H9 (cell line): ENCODE measurements around the gene KRTAP5-6. TPM values are rescaled to one million over a fixed set of nuclear protein-coding genes. Genes with fewer than 3 reads are reported as not detected.

Experiments used
- DNase-seq: peaks from one replicate; pipeline ENCODE4 v3.0.0-alpha.2; 2017
- H2AFZ ChIP-seq: one replicate; pipeline ENCODE4 v1.6.1; 2013; ENCODE audit warnings: mild to moderate bottlenecking, low read length, control low read depth, moderate library complexity
- H2AK5ac ChIP-seq: 2 replicates; pipeline ENCODE4 v1.6.1; 2013; ENCODE audit warnings: low read length, control low read depth, mixed read lengths; ENCODE audit not compliant: insufficient read length
- H2BK120ac ChIP-seq: one replicate; pipeline ENCODE4 v1.6.1; 2013; ENCODE audit warnings: low read depth, mild to moderate bottlenecking, low read length, control low read depth, inconsistent platforms; ENCODE audit not compliant: poor library complexity, severe bottlenecking
- H2BK12ac ChIP-seq: 2 replicates; pipeline ENCODE4 v1.6.1; 2013; ENCODE audit warnings: low read length, control low read depth, mixed read lengths, low read depth; ENCODE audit not compliant: insufficient read length
- H2BK15ac ChIP-seq: 2 replicates; pipeline ENCODE4 v1.6.1; 2013; ENCODE audit warnings: low read depth, low read length, control low read depth
- H2BK20ac ChIP-seq: one replicate; pipeline ENCODE4 v1.6.1; 2013; ENCODE audit warnings: low read depth, mild to moderate bottlenecking, low read length, control low read depth, inconsistent platforms; ENCODE audit not compliant: poor library complexity, severe bottlenecking
- H2BK5ac ChIP-seq: 2 replicates; pipeline ENCODE4 v1.6.1; 2013; ENCODE audit warnings: low read length, control low read depth, mixed read lengths; ENCODE audit not compliant: insufficient read length
- H3K14ac ChIP-seq: 2 replicates; pipeline ENCODE4 v1.6.1; 2013; ENCODE audit warnings: low read length, control low read depth; ENCODE audit not compliant: insufficient read depth
- H3K18ac ChIP-seq: 2 replicates; pipeline ENCODE4 v1.6.1; 2013; ENCODE audit warnings: low read depth, mild to moderate bottlenecking, mixed read lengths, low read length, control low read depth; ENCODE audit not compliant: insufficient read length
- H3K23ac ChIP-seq: 2 replicates; pipeline ENCODE4 v1.6.1; 2013; ENCODE audit warnings: low read length, control low read depth, mixed read lengths, low read depth; ENCODE audit not compliant: insufficient read length
- H3K23me2 ChIP-seq: 2 replicates; pipeline ENCODE4 v1.6.1; 2013; ENCODE audit warnings: low read depth, mild to moderate bottlenecking, mixed read lengths, low read length, control low read depth; ENCODE audit not compliant: insufficient read length, poor library complexity, severe bottlenecking
- H3K27ac ChIP-seq: 2 replicates; pipeline ENCODE4 v1.5.1; 2013; ENCODE audit warnings: low read length, control low read depth, mixed read lengths, low read depth; ENCODE audit not compliant: insufficient read length
- H3K27me3 ChIP-seq: 2 replicates; pipeline ENCODE4 v1.6.1; 2013; ENCODE audit warnings: low read length, control low read depth, inconsistent platforms; ENCODE audit not compliant: insufficient read depth
- H3K4ac ChIP-seq: 2 replicates; pipeline ENCODE4 v1.6.1; 2013; ENCODE audit warnings: low read depth, mild to moderate bottlenecking, control low read depth, inconsistent platforms, low read length, moderate library complexity
- H3K4me1 ChIP-seq: 2 replicates; pipeline ENCODE4 v1.6.1; 2013; ENCODE audit warnings: low read length, control low read depth, inconsistent platforms; ENCODE audit not compliant: insufficient read depth
- H3K4me2 ChIP-seq: 2 replicates; pipeline ENCODE4 v1.6.1; 2013; ENCODE audit warnings: low read length, control low read depth, mixed read lengths; ENCODE audit not compliant: insufficient read length, insufficient read depth
- H3K56ac ChIP-seq: 2 replicates; pipeline ENCODE4 v1.6.1; 2013; ENCODE audit warnings: low read depth, mild to moderate bottlenecking, mixed read lengths, low read length, control low read depth; ENCODE audit not compliant: insufficient read length
- H3K79me1 ChIP-seq: 2 replicates; pipeline ENCODE4 v1.6.1; 2013; ENCODE audit warnings: low read depth, mild to moderate bottlenecking, moderate library complexity, low read length, control low read depth, inconsistent platforms; ENCODE audit not compliant: insufficient read depth, poor library complexity, severe bottlenecking
- H3K79me2 ChIP-seq: 2 replicates; pipeline ENCODE4 v1.6.1; 2013; ENCODE audit warnings: low read length, control low read depth, inconsistent platforms; ENCODE audit not compliant: insufficient read depth
- H3K9ac ChIP-seq: 2 replicates; pipeline ENCODE4 v1.6.1; 2013; ENCODE audit warnings: low read length, control low read depth, mixed read lengths; ENCODE audit not compliant: insufficient read length; ENCODE audit errors: extremely low read depth
- H3K9me3 ChIP-seq: one replicate; pipeline ENCODE4 v1.6.1; 2013; ENCODE audit warnings: low read depth, low read length, inconsistent platforms; ENCODE audit not compliant: control insufficient read depth
- H3T11ph ChIP-seq: one replicate; pipeline ENCODE4 v1.6.1; 2013; ENCODE audit warnings: mild to moderate bottlenecking, low read length, control low read depth, inconsistent platforms
- H4K20me1 ChIP-seq: one replicate; pipeline ENCODE4 v1.6.1; 2013; ENCODE audit not compliant: control insufficient read depth, insufficient read length, insufficient read depth
- H4K5ac ChIP-seq: 2 replicates; pipeline ENCODE4 v1.6.1; 2013; ENCODE audit warnings: low read depth, mild to moderate bottlenecking, mixed read lengths, low read length, control low read depth; ENCODE audit not compliant: insufficient read length
- H4K8ac ChIP-seq: replicated peaks from 2 replicates; pipeline ENCODE4 v1.6.1; 2013; ENCODE audit warnings: low read length, control low read depth, mixed read lengths, low read depth; ENCODE audit not compliant: insufficient read length
- H4K91ac ChIP-seq: 2 replicates; pipeline ENCODE4 v1.6.1; 2013; ENCODE audit warnings: low read depth, mild to moderate bottlenecking, moderate library complexity, mixed read lengths, low read length, control low read depth; ENCODE audit not compliant: insufficient read length
- H3K27ac Mint-ChIP-seq, 3 experiments: 2 replicates in 2 of 3; 3 replicates in 1 of 3; pipeline ENCODE4 v1.8.0; 2020 to 2021; ENCODE audit warnings: mixed read lengths in 3 of 3, mild to moderate bottlenecking in 1 of 3, moderate library complexity in 1 of 3
- H3K27me3 Mint-ChIP-seq: 2 replicates; pipeline ENCODE4 v1.8.0; 2021; ENCODE audit warnings: low read depth, mild to moderate bottlenecking, moderate library complexity, mixed read lengths
- H3K36me3 Mint-ChIP-seq, 3 experiments: 2 replicates in 2 of 3; 3 replicates in 1 of 3; pipeline ENCODE4 v1.8.0; 2020 to 2021; ENCODE audit warnings: low read depth in 3 of 3, mixed read lengths in 3 of 3; ENCODE audit not compliant: insufficient read depth in 1 of 3
- H3K4me1 Mint-ChIP-seq, 2 experiments: 2 replicates each; pipeline ENCODE4 v1.8.0; 2020; ENCODE audit warnings: mixed read lengths in 2 of 2
- H3K4me3 Mint-ChIP-seq, 2 experiments: 2 replicates in 1 of 2; 3 replicates in 1 of 2; pipeline ENCODE4 v1.8.0; 2020 to 2021; ENCODE audit warnings: mild to moderate bottlenecking in 2 of 2, mixed read lengths in 2 of 2, moderate library complexity in 1 of 2
- H3K9me3 Mint-ChIP-seq, 2 experiments: 2 replicates in 1 of 2; 3 replicates in 1 of 2; pipeline ENCODE4 v1.8.0; 2020; ENCODE audit warnings: mild to moderate bottlenecking in 2 of 2, mixed read lengths in 2 of 2, moderate library complexity in 1 of 2
- CTCF ChIP-seq: fragments of 200-600 bp; sonication (generic); conservative IDR thresholded peaks from 3 replicates; pipeline ENCODE4 v1.8.0; 2021; ENCODE audit warnings: antibody characterized with exemption, mild to moderate bottlenecking
- WGBS: extraction: QIAGEN DNeasy Blood & Tissue Kit; methylation state at CpG from one replicate; pipeline ENCODE4 v1.1.7; 2013; ENCODE audit warnings: missing lambda C conversion rate, low lambda C conversion rate, mixed read lengths; ENCODE audit not compliant: insufficient read length; ENCODE audit errors: extremely low coverage; 5-methylcytosine and 5-hydroxymethylcytosine counted together
- total RNA-seq: library from RNA; stranded (reverse); gene quantifications from 2 replicates; pipeline ENCODE4 v1.2.1, GENCODE V29; 2021

Gene KRTAP5-6
- total RNA-seq, 1 experiment from 2014 or later: not detected

DNA sequence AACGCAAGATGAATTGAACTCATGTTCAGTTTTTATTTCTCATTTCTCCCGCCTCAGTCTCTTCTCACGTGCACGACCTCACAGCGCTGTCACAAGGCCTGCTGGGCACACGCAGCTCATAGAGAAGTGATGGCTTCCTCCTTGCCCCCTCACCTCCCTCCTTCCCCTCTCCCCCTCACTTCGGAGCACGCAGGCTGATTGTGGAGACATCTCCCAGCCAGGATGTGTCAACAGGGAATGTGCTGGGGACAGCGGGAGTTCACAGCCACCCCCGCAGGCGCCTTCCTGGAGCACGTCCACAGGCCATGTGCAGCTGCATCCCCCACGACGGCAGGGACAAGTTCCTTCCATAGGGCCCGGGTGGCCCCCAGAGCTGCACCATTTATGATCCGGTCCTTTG is 29.1 kb upstream of the KRTAP5-6 start:
- no peak for TF ChIP-seq CTCF
- H3K4me1 Mint-ChIP-seq: peaks cover 0 to 4% of the 10 kb centered on the region in 2 experiments; a peak in 2 of 4 replicates
- H3K9me3 ChIP-seq: no peaks in the 10 kb centered on the region
- no peak overlapping the region for H2AK5ac ChIP-seq
- H2BK12ac ChIP-seq: no peak overlapping the region
- H4K5ac ChIP-seq: no peak overlapping the region
- H4K8ac ChIP-seq: no peak overlapping the region
- H3K27me3 Mint-ChIP-seq: peaks cover 50% of the 10 kb centered on the region
- no peaks in the 10 kb centered on the region for H3K4me1 ChIP-seq
- no peak overlapping the region for H2BK5ac ChIP-seq
- H3K27ac Mint-ChIP-seq: 0 out of 7 replicates have a peak overlapping the region, but pooled peaks of 1 of the 3 experiments have one; percentile 61
- no peak overlapping the region for H2BK120ac ChIP-seq
- H3K4me2 ChIP-seq: no peak overlapping the region
- H3K23me2 ChIP-seq: no peaks in the 10 kb centered on the region
- H3K27ac ChIP-seq: no peak overlapping the region
- no peak overlapping the region for H3K4me3 Mint-ChIP-seq
- DNase-seq: no peak
- H2BK20ac ChIP-seq: no peak overlapping the region
- H3K14ac ChIP-seq: no peak overlapping the region
- H3K23ac ChIP-seq: no peak overlapping the region
- H2AFZ ChIP-seq: no peak overlapping the region
- no CpG with 5 or more reads among the region's 16 CpGs for whole genome bisulfite sequencing
- no peaks in the 10 kb centered on the region for H3K79me2 ChIP-seq
- H3T11ph ChIP-seq: no peak overlapping the region
- no peak overlapping the region for H3K4ac ChIP-seq
- no peak overlapping the region for H2BK15ac ChIP-seq
- H4K91ac ChIP-seq: no peak overlapping the region
- H3K9me3 Mint-ChIP-seq: no peaks in the 10 kb centered on the region
- H3K56ac ChIP-seq: no peak overlapping the region
- H3K18ac ChIP-seq: no peak overlapping the region
- no peaks in the 10 kb centered on the region for H3K27me3 ChIP-seq
- no peaks in the 10 kb centered on the region for H4K20me1 ChIP-seq
- no peak overlapping the region for H3K9ac ChIP-seq
- H3K79me1 ChIP-seq: no peaks in the 10 kb centered on the region
- no peaks in the 10 kb centered on the region for H3K36me3 Mint-ChIP-seq
